Liver (tissue), 9 donors: ENCODE measurements around the gene SV2B. TPM values are rescaled to one million over a fixed set of nuclear protein-coding genes. Genes with fewer than 3 reads are reported as not detected.
"Not testable (repeated sequence)": the region's sequence is repeated elsewhere in the genome, so short reads cannot be mapped to it uniquely, and the experiment has no call there.

ENCODE experiments used
- DNase-seq: peaks from one replicate; pipeline ENCODE4 v3.0.0-alpha.2; 2017; ENCODE audit warnings: low spot score
- H3K27ac ChIP-seq, 2 donors: one replicate each; pipeline ENCODE4 v1.7.0; 2013; ENCODE audit warnings: inconsistent platforms in 2 of 2, low read length in 2 of 2, control low read depth in 1 of 2, low read depth in 1 of 2, mild to moderate bottlenecking in 1 of 2
- H3K27me3 ChIP-seq, 4 donors: one replicate each; pipeline versions ENCODE4 v1.6.1 to v1.7.0; 2013; ENCODE audit warnings: low read length in 3 of 4, inconsistent platforms in 1 of 4, mild to moderate bottlenecking in 1 of 4, moderate library complexity in 1 of 4; ENCODE audit not compliant: control insufficient read depth in 4 of 4, insufficient read depth in 4 of 4
- H3K36me3 ChIP-seq, 4 donors: one replicate each; pipeline versions ENCODE4 v1.6.1 to v1.7.0; 2013; ENCODE audit warnings: low read length in 3 of 4, mild to moderate bottlenecking in 3 of 4, low read depth in 1 of 4, moderate library complexity in 1 of 4; ENCODE audit not compliant: control insufficient read depth in 4 of 4, insufficient read depth in 3 of 4
- H3K4me1 ChIP-seq, 4 donors: one replicate each; pipeline versions ENCODE4 v1.6.1 to v1.7.0; 2013; ENCODE audit warnings: low read length in 3 of 4, mild to moderate bottlenecking in 3 of 4, moderate library complexity in 1 of 4; ENCODE audit not compliant: control insufficient read depth in 4 of 4, insufficient read depth in 4 of 4
- H3K4me3 ChIP-seq, 3 donors: one replicate each; pipeline versions ENCODE4 v1.6.1 to v1.7.0; 2013; ENCODE audit warnings: low read length in 3 of 3, control low read depth in 1 of 3, low read depth in 1 of 3, mild to moderate bottlenecking in 1 of 3
- H3K9ac ChIP-seq, 2 donors: one replicate each; pipeline ENCODE4 v1.7.0; 2013; ENCODE audit warnings: low read length in 2 of 2, mild to moderate bottlenecking in 2 of 2, moderate library complexity in 2 of 2, control low read depth in 1 of 2, low read depth in 1 of 2
- H3K9me3 ChIP-seq, 4 donors: one replicate each; pipeline versions ENCODE4 v1.6.1 to v1.7.0; 2013; ENCODE audit warnings: low read length in 3 of 4; ENCODE audit not compliant: control insufficient read depth in 4 of 4
- FOXA2 ChIP-seq: IDR thresholded peaks from 2 replicates; pipeline ENCODE4 v1.6.1; 2016; ENCODE audit warnings: antibody characterized with exemption
- HNF4G ChIP-seq: IDR thresholded peaks from 2 replicates; pipeline ENCODE4 v1.6.1; 2016; ENCODE audit warnings: antibody characterized with exemption
- MAX ChIP-seq: IDR thresholded peaks from 2 replicates; pipeline ENCODE4 v1.6.1; 2016; ENCODE audit warnings: antibody characterized with exemption
- RAD21 ChIP-seq, 2 donors: IDR thresholded peaks; 2 replicates each; pipeline ENCODE4 v1.6.1; 2016; ENCODE audit warnings: antibody characterized with exemption in 2 of 2, mild to moderate bottlenecking in 2 of 2
- REST ChIP-seq: IDR thresholded peaks from 2 replicates; pipeline ENCODE4 v1.6.1; 2016; ENCODE audit warnings: antibody characterized with exemption, mild to moderate bottlenecking
- RXRA ChIP-seq, 2 donors: IDR thresholded peaks; 2 replicates each; pipeline ENCODE4 v1.6.1; 2017 to 2018; ENCODE audit warnings: antibody characterized with exemption in 2 of 2, mild to moderate bottlenecking in 1 of 2
- TAF1 ChIP-seq: conservative IDR thresholded peaks from 2 replicates; pipeline ENCODE4 v1.6.1; 2016; ENCODE audit warnings: antibody characterized with exemption, mild to moderate bottlenecking
- YY1 ChIP-seq: IDR thresholded peaks from 2 replicates; pipeline ENCODE4 v1.6.1; 2016; ENCODE audit warnings: antibody characterized with exemption, mild to moderate bottlenecking
- WGBS: extraction: QIAGEN DNeasy Blood & Tissue Kit; methylation state at CpG from one replicate; pipeline ENCODE4 v1.1.7; 2013; 5-methylcytosine and 5-hydroxymethylcytosine counted together
- polyA plus RNA-seq, 2 donors: library from polyadenylated mRNA; stranded (reverse) in 1 of 2; unstranded in 1 of 2; fragments of 200-250 nt in 1 of 2; fragments of >200 nt in 1 of 2; fragmentation: Nextera tagmentation in 1 of 2; extraction: Ambion mirVana in 1 of 2; gene quantifications; one replicate each; pipeline versions ENCODE4 v1.2.1 to v1.2.3, GENCODE V29; 2013 to 2015
- total RNA-seq, 2 donors: library from RNA; depleted of rRNA; stranded (reverse); fragments of >200 nt; gene quantifications; one replicate each; pipeline ENCODE4 v1.2.3, GENCODE V29; 2014
- TF ChIP-seq, protein P1 (sequence below): IDR thresholded peaks from 2 replicates; pipeline ENCODE4 v1.6.1; 2016; ENCODE audit warnings: antibody characterized with exemption
- TF ChIP-seq, protein P2 (sequence below): IDR thresholded peaks from 2 replicates; pipeline ENCODE4 v1.6.1; 2016; ENCODE audit warnings: antibody characterized with exemption
- TF ChIP-seq, protein P3 (sequence below): fragments of 150-350 bp; IDR thresholded peaks from 2 replicates; pipeline ENCODE4 v1.5.1; 2017; ENCODE audit warnings: improper control_type of control experiment, low read depth, low read length; ENCODE audit not compliant: missing input control
- donor health status: healthy.
- donor health status: healthy.
- donor health status: healthy.
- donor health status: healthy.
- donor health status: healthy.

Gene SV2B
- total and polyA plus RNA-seq, 4 donors: 0.08 to 0.16 (median 0.09) TPM; not detected in 1

GRCh38 chr15:91075739-91076138 is 24.3 kb upstream of the SV2B start (continued):
- TF ChIP-seq REST: no peak

DNA sequence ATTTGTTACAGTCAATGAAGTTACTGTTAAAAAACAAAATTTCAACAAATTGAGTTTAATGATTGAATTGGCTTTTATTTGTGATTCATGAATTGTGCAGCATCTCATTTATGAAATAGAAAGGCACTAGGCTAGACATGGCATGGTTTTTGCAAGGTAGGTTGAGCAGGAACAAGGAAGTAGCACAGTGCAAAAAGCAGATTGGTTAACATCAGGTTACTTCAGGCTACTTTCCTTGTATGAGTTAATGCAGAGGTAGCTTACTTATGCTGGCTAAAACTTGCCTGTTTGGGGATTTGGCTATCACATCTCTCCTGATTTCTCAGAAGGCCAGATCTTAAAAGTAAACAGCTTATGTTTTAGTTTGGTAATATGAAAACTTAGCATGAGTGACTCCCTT is 23.0 kb upstream of the SV2B start:
- Histone ChIP-seq H3K9me3 (peaks cover 0 to 3% (median 0%) of the 10 kb centered on the region in 4 donors), H3K4me1 (no peaks in the 10 kb centered on the region), H3K4me3 (no peak overlapping the region), H3K27me3 (no peaks in the 10 kb centered on the region), H3K9ac (no peak overlapping the region), H3K27ac (no peak overlapping the region), H3K36me3 (no peaks in the 10 kb centered on the region)
- no peak for DNase-seq
- TF ChIP-seq, protein P1, sequence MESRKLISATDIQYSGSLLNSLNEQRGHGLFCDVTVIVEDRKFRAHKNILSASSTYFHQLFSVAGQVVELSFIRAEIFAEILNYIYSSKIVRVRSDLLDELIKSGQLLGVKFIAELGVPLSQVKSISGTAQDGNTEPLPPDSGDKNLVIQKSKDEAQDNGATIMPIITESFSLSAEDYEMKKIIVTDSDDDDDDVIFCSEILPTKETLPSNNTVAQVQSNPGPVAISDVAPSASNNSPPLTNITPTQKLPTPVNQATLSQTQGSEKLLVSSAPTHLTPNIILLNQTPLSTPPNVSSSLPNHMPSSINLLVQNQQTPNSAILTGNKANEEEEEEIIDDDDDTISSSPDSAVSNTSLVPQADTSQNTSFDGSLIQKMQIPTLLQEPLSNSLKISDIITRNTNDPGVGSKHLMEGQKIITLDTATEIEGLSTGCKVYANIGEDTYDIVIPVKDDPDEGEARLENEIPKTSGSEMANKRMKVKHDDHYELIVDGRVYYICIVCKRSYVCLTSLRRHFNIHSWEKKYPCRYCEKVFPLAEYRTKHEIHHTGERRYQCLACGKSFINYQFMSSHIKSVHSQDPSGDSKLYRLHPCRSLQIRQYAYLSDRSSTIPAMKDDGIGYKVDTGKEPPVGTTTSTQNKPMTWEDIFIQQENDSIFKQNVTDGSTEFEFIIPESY: no peak
- TF ChIP-seq FOXA2: no peak
- TF ChIP-seq, protein P2, sequence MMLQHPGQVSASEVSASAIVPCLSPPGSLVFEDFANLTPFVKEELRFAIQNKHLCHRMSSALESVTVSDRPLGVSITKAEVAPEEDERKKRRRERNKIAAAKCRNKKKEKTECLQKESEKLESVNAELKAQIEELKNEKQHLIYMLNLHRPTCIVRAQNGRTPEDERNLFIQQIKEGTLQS: no peak
- TF ChIP-seq RXRA (IDR thresholded peaks at IDR 0.05): no peak
- TF ChIP-seq MAX: no peak
- TF ChIP-seq TAF1: no peak
- TF ChIP-seq HNF4G: no peak

DNA sequence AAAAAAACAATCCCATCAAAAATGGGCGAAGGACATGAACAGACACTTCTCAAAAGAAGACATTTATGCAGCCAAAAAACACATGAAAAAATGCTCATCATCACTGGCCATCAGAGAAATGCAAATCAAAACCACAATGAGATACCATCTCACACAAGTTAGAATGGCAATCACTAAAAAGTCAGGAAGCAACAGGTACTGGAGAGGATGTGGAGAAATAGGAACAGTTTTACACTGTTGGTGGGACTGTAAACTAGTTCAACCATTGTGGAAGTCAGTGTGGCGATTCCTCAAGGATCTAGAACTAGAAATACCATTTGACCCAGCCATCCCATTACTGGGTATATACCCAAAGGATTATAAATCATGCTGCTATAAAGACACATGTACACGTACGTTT is 6.2 kb upstream of the SV2B start:
- peaks cover 0 to 10% (median 5%) of the 10 kb centered on the region in 4 donors for H3K27me3 ChIP-seq
- not testable (repeated sequence) for H3K9me3 ChIP-seq, H3K4me3 ChIP-seq, DNase-seq, H3K9ac ChIP-seq, H3K4me1 ChIP-seq, H3K36me3 ChIP-seq, H3K27ac ChIP-seq
- WGBS: 78% methylated on average over 4 of the region's 4 CpGs

DNA sequence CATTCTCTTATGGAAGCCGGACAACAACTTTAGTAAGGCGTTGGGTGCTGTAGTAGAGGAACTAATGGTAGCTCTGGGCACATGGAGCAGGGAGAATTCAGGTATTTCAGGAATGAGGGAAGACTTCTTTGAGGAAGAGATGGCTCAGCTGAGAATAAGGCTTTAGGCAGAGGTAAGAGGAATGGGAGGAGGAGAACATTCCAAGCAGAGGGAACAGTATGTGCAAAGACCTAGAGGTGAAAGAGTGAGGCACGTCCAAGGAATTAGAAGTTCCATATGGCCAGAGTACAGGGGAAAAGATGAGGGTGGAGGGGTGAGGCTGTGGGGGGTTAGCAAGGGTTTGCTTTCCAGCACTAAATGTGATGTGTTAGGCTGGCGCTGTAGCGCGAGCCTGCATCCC is 1.6 kb upstream of the SV2B start:
- WGBS: 88% methylated on average over 6 of the region's 6 CpGs
- Histone ChIP-seq H3K4me1 (peaks cover 4 to 16% (median 11%) of the 10 kb centered on the region in 4 donors), H3K27ac (no peak overlapping the region), H3K9me3 (peaks cover 0 to 5% (median 0%) of the 10 kb centered on the region in 4 donors), H3K27me3 (peaks cover 0 to 18% (median 9%) of the 10 kb centered on the region in 4 donors), H3K36me3 (no peaks in the 10 kb centered on the region), H3K9ac (no peak overlapping the region), H3K4me3 (no peak overlapping the region)
- TF ChIP-seq RAD21 (IDR thresholded peaks at IDR 0.05) (no peak), YY1 (no peak)
- TF ChIP-seq, protein P1: no peak
- TF ChIP-seq, protein P3, sequence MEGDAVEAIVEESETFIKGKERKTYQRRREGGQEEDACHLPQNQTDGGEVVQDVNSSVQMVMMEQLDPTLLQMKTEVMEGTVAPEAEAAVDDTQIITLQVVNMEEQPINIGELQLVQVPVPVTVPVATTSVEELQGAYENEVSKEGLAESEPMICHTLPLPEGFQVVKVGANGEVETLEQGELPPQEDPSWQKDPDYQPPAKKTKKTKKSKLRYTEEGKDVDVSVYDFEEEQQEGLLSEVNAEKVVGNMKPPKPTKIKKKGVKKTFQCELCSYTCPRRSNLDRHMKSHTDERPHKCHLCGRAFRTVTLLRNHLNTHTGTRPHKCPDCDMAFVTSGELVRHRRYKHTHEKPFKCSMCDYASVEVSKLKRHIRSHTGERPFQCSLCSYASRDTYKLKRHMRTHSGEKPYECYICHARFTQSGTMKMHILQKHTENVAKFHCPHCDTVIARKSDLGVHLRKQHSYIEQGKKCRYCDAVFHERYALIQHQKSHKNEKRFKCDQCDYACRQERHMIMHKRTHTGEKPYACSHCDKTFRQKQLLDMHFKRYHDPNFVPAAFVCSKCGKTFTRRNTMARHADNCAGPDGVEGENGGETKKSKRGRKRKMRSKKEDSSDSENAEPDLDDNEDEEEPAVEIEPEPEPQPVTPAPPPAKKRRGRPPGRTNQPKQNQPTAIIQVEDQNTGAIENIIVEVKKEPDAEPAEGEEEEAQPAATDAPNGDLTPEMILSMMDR: no peak
- DNase-seq: no peak
